T-helper 17 cell (primary cell): Measurements from ENCODE around the gene NTSR2. TPM values are rescaled to one million over a fixed set of nuclear protein-coding genes. Genes with fewer than 3 reads are reported as not detected.

Experiments
- ATAC-seq: fragments of 150-1000 bp; cut with Tn5 transposase; 2 replicates; pipeline ENCODE4 v1.10.0; 2021; ENCODE audit warnings: mild to moderate bottlenecking, moderate library complexity
- DNase-seq, 3 donors: peaks; one replicate each; pipeline versions ENCODE4 v3.0.0 to v3.0.0-alpha.2; 2020 to 2021
- H3K9me3 ChIP-seq: one replicate; pipeline ENCODE4 v1.7.0; 2013; ENCODE audit warnings: low read length, mild to moderate bottlenecking; ENCODE audit not compliant: control insufficient read depth, poor library complexity, severe bottlenecking
- H3K27ac Mint-ChIP-seq: one replicate; pipeline ENCODE4 v1.8.0; 2022; ENCODE audit warnings: mild to moderate bottlenecking, moderate library complexity, mixed read lengths
- H3K27me3 Mint-ChIP-seq: one replicate; pipeline ENCODE4 v1.8.0; 2022; ENCODE audit warnings: mixed read lengths
- H3K36me3 Mint-ChIP-seq: one replicate; pipeline ENCODE4 v1.8.0; 2022; ENCODE audit warnings: low read depth, mixed read lengths
- H3K4me1 Mint-ChIP-seq: one replicate; pipeline ENCODE4 v1.8.0; 2022; ENCODE audit warnings: mild to moderate bottlenecking, mixed read lengths
- H3K4me3 Mint-ChIP-seq: one replicate; pipeline ENCODE4 v1.8.0; 2022; ENCODE audit warnings: mild to moderate bottlenecking, moderate library complexity, mixed read lengths
- total RNA-seq, 4 donors: library from RNA in 2 of 4; stranded (reverse) in 2 of 4; gene quantifications; one replicate each; pipeline ENCODE4 v1.2.3 and lab custom pipeline; 2022 to 2026

Gene NTSR2
- total RNA-seq, 2 donors from 2014 or later = not detected

DNA sequence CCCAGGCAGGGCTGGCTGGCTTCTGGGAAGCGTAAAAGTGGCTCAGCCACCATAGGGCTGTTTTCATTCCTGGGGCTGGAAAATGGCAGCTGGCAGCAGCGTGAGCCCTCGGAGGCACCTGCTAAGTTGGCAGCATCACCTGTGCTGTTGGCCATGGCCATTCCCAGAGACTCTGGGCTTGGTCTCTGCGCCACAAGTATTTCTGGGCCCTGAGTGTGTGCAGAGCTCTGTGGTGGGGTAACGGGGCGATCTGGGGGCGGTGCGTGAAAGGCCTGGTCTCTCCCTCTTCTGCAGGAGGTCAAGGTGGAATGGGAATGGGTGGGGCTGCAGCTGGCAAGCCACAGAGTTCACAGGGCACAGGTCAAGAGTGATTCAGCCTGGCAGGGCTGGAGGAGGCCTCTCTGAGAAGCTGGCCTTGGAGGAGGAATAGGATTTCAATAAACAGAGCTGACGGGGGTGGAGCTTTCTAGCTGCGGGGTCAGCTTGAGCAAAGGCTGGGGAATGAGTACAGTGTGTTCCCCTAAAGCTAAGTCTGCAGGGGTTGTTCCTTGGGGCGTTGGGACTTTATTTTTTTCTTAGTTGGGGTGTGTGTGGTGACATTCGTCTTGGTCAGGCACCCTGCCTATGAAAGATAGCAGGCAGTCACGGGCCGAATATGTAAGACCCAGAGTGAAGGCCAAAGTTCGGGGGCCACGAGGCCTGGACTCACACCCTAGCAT lies 10.3 kb upstream of the NTSR2 start:
- H3K9me3 ChIP-seq = no peaks in the 10 kb centered on the region
- DNase-seq (no peak), ATAC-seq (no peak)
- no peak overlapping the region for H3K4me3 Mint-ChIP-seq
- H3K27ac Mint-ChIP-seq = no peak overlapping the region
- peaks cover 3% of the 10 kb centered on the region for H3K36me3 Mint-ChIP-seq
- H3K4me1 Mint-ChIP-seq = peaks cover 12% of the 10 kb centered on the region
- peaks cover 60% of the 10 kb centered on the region for H3K27me3 Mint-ChIP-seq

DNA sequence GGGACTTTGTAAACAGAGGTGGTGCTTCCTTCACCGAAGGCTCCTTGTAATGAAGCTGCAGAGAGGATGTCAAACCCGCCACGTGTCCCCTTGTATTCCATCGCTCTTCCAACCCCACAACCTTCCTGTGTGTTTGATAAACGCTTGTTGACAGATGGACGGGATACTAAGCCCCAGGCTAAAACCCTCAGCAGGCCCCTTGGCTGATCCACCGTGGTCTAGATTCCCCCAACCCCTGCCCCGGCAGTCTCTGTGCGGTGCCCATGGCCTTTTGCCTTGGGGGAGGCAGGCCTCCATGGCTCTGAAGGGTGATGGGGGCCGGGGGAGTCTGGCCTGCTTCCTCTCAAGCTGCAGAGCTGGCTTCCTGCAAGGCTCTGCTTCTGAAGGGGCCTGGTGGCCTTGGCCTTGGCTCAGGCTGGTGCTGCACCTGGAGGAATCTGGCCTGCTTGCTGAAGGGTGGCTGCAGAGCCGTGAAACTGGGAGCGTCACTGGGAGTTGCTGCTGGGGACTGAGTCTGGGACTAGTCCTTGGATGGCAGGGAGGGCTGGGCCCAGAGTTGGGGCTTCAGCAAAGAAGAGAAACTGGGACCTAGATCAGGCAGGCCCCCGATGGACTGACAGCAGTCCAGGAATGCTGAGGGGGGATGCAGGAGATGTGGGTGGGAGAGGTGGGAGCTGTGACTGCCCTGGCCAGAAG lies 9.6 kb upstream of the NTSR2 start:
- ATAC-seq (no peak), DNase-seq (no peak)
- Mint-ChIP-seq H3K36me3 (no peaks in the 10 kb centered on the region), H3K27ac (no peak overlapping the region), H3K4me3 (no peak overlapping the region), H3K27me3 (peaks cover 60% of the 10 kb centered on the region), H3K4me1 (peaks cover 8% of the 10 kb centered on the region)
- H3K9me3 ChIP-seq = no peaks in the 10 kb centered on the region

- Mint-ChIP-seq H3K36me3 (no peaks in the 10 kb centered on the region), H3K27me3 (peaks cover 67% of the 10 kb centered on the region), H3K4me1 (peaks cover 8% of the 10 kb centered on the region), H3K27ac (no peak overlapping the region), H3K4me3 (no peak overlapping the region)
- no peaks in the 10 kb centered on the region for H3K9me3 ChIP-seq
- DNase-seq (no peak), ATAC-seq (no peak)
These were observed 9.0 kb upstream of the NTSR2 start for GRCh38 chr2:11679016-11679415.

DNA sequence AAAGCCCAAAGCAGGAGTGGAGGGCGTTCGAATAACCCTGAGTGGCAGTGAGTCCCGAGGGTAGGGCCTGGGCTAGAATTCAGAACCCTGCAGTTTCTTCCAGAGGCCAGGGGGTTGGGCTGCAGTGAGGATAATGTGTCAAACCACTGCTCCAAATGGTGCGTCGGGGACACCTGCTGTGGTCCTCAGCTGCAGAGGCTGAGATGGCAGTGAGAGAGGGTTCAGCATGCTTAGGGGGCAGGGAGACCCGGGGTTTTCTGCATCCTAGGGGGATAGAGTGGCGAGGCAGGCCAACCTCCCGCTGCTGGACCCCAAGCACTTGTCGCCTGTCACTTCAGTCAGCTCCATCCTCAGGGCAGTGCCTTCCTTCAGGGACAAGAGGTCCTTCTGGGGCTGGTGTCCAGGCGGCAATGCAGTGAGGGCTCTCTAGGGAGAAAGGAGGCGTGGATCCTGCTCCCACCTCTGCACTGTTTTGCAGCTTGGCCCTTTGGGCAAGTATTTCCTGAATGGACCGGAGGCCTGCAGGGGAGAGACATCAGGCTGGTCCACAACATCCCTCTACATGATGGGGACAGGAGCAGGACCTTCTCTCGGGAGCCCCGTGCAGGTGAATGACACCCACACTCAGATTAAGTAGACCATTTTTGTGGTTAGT lies 8.4 kb upstream of the NTSR2 start:
- H3K36me3 Mint-ChIP-seq = no peaks in the 10 kb centered on the region
- H3K9me3 ChIP-seq = no peaks in the 10 kb centered on the region
- no peak overlapping the region for H3K27ac Mint-ChIP-seq
- H3K27me3 Mint-ChIP-seq = peaks cover 67% of the 10 kb centered on the region
- no peak overlapping the region for H3K4me3 Mint-ChIP-seq
- H3K4me1 Mint-ChIP-seq = peaks cover 8% of the 10 kb centered on the region
- ATAC-seq (no peak), DNase-seq (no peak)

- Mint-ChIP-seq H3K4me1 (peaks cover 5% of the 10 kb centered on the region), H3K27me3 (peaks cover 66% of the 10 kb centered on the region), H3K36me3 (no peaks in the 10 kb centered on the region), H3K4me3 (no peak overlapping the region), H3K27ac (no peak overlapping the region)
- H3K9me3 ChIP-seq = no peaks in the 10 kb centered on the region
- ATAC-seq (no peak), DNase-seq (no peak)
These were observed 7.4 kb upstream of the NTSR2 start for GRCh38 chr2:11677136-11678055.

- H3K9me3 ChIP-seq = no peaks in the 10 kb centered on the region
- Mint-ChIP-seq H3K4me1 (no peaks in the 10 kb centered on the region), H3K36me3 (no peaks in the 10 kb centered on the region), H3K27me3 (peaks cover 63% of the 10 kb centered on the region), H3K4me3 (no peak overlapping the region), H3K27ac (no peak overlapping the region)
- DNase-seq (no peak), ATAC-seq (no peak)
These were observed 6.6 kb upstream of the NTSR2 start for GRCh38 chr2:11676640-11677039.

DNA sequence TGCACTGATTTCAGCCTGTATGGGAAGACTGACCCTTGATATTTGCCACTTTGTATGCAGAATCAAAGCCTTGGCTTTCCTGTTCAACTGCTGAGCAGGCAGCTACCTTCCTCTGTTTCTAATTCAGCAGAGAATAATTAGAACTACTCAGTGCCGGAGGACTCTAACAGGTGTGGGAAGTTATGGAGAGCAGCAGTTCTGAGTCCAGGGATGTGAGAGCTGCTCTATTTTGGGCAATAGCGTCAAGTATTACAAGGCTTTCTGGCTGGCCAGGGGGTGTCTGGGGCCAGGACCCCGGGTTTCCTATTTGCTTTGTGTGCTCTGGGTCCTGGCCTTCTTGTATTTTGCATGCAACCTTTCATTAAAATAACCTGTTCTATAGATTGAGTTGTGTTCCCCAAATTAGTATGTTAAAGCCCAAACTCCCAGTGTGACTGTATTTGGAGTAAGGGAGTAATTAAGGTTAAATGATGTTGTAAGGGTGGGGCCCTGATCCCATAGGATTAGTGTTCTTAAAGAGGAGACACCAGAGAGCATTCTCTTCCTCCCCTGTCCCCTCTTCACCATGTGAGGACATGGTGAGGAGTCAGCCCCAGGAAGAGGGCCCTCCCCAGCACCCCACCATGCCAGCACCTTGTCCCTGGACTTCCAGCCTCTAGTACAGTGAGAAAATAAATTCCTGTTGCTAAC lies 5.6 kb upstream of the NTSR2 start:
- DNase-seq = no peak

DNA sequence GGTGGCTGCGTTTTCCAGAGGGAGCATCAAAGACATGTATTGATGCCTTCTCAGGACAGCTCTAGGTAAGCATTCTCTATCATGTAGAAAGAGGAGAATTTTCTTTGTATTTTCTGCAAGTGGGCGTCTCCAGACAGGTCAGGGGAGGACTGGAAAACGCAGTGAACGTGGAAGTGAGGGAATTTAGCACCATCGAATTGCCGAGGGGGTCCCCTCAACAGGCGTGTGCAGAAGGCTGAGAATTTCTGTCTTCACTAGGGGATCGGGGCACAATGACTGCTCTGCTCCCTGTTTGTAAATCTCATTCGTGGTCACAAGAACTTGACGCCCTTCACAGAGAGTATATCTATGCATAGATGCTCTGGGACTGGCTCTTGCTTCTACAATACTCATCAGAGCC lies 5.0 kb upstream of the NTSR2 start:
- H3K4me3 Mint-ChIP-seq = no peak overlapping the region
- no peaks in the 10 kb centered on the region for H3K9me3 ChIP-seq
- no peaks in the 10 kb centered on the region for H3K4me1 Mint-ChIP-seq
- no peak overlapping the region for H3K27ac Mint-ChIP-seq
- ATAC-seq = no peak
- H3K36me3 Mint-ChIP-seq = no peaks in the 10 kb centered on the region
- H3K27me3 Mint-ChIP-seq = peaks cover 74% of the 10 kb centered on the region
- no peak for DNase-seq

More for the DNA sequence above, 5.6 kb upstream of the NTSR2 start:
- Mint-ChIP-seq H3K27ac (no peak overlapping the region), H3K4me3 (no peak overlapping the region), H3K4me1 (no peaks in the 10 kb centered on the region), H3K27me3 (peaks cover 69% of the 10 kb centered on the region), H3K36me3 (no peaks in the 10 kb centered on the region)
- ATAC-seq = no peak
- H3K9me3 ChIP-seq = no peaks in the 10 kb centered on the region

- H3K27ac Mint-ChIP-seq = no peak overlapping the region
- no peaks in the 10 kb centered on the region for H3K36me3 Mint-ChIP-seq
- no peaks in the 10 kb centered on the region for H3K4me1 Mint-ChIP-seq
- peaks cover 72% of the 10 kb centered on the region for H3K27me3 Mint-ChIP-seq
- H3K9me3 ChIP-seq = no peaks in the 10 kb centered on the region
- DNase-seq (no peak), ATAC-seq (no peak)
- H3K4me3 Mint-ChIP-seq = no peak overlapping the region
These were observed 2.4 kb upstream of the NTSR2 start for GRCh38 chr2:11672407-11672806.

DNA sequence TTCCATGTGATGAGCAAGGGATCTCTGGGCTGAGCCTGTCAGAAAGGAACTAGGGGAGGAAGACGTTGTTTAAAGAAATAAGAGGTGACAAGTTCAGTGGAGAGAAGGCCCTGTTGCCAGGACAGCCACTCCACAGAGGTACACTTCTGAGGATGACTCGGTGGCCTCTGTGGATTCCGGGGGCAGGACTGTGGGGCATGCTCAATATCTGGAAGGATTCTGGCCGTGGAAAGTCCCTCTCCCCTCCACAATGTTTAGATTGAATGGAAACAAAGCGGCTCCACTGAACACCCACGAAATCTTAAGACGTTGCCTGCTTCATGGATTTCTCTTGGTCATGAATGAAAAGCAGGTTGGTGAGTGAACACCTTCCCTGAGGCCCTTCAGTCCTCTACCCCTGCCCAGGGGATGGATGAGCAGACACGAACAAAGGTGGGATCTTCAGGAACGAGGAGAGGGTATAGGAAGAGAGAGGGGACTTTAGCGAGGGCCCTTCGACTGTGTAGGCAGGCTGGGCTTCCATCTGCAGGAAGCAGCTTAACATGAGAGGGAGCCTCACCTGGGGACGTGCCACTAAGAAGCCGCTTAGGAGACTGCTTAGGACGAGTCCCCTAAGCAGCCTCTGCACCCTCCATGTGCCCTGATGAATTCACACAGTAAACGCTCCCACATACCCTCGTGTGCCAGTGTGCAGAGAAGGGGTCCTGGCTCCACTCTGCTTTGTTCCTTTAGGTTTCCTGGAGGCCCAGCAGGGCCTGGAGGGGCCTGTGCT lies 1.9 kb downstream of the NTSR2 start:
- no peaks in the 10 kb centered on the region for H3K9me3 ChIP-seq
- peaks cover 51% of the 10 kb centered on the region for H3K27me3 Mint-ChIP-seq
- ATAC-seq (no peak), DNase-seq (no peak)
- H3K36me3 Mint-ChIP-seq = no peaks in the 10 kb centered on the region
- peaks cover 4% of the 10 kb centered on the region for H3K4me1 Mint-ChIP-seq
- no peak overlapping the region for H3K27ac Mint-ChIP-seq
- H3K4me3 Mint-ChIP-seq = no peak overlapping the region

- H3K4me1 Mint-ChIP-seq = peaks cover 4% of the 10 kb centered on the region
- ATAC-seq (no peak), DNase-seq (no peak)
- peaks cover under 1% of the 10 kb centered on the region for H3K36me3 Mint-ChIP-seq
- no peak overlapping the region for H3K4me3 Mint-ChIP-seq
- H3K27ac Mint-ChIP-seq = no peak overlapping the region
- H3K27me3 Mint-ChIP-seq = peaks cover 44% of the 10 kb centered on the region
- H3K9me3 ChIP-seq = no peaks in the 10 kb centered on the region
These were observed 2.8 kb downstream of the NTSR2 start for GRCh38 chr2:11667194-11667593.
